GM18498 (cell line): ENCODE data around the gene ITIH6.

Source experiments
- ATAC-seq: cut with Tn5 transposase; IDR thresholded peaks from one replicate; pipeline ENCODE4 v1.9.1; 2021; ENCODE audit warnings: mild to moderate bottlenecking, moderate library complexity; ENCODE audit not compliant: unreplicated experiment

Gene ITIH6

DNA sequence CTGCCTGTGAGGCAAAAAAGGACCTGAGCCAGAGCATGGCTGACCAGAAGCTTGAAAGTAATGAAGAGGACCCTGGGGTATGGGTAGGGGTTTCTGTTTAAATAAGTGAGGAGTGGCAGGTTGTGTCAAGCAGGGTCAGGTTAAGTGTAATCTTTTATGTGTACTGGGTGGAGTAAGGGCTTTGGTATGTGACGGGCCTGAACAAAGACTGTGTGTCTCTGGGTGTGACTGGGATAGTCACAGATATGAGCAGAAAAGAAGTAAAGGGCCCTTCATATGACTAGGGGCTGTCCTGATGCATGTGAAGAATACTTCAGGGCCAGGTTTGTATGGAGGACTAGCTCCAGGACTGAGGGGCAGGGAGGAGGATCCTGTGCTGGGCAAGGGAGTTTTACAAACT, 82.4 kb downstream of the ITIH6 start:
- no peak for ATAC-seq

DNA sequence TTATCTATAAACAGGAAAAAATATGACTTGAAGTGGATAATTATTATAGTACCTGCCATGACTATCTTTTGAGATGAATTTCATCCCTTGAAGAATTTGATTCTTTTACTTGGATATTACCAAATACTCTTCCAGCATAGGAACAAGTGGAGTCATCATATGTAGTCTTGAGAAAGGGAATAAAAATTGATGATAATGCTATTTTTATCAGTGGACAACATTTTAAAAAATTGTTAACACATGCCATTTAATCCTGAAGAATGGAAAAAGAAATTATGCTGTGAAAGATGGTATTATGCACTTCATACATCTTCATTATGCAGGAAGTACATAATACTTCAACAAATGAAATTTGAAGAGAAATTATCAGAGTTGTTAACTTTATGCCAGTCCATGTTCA, 83.6 kb downstream of the ITIH6 start:
- no peak for ATAC-seq

DNA sequence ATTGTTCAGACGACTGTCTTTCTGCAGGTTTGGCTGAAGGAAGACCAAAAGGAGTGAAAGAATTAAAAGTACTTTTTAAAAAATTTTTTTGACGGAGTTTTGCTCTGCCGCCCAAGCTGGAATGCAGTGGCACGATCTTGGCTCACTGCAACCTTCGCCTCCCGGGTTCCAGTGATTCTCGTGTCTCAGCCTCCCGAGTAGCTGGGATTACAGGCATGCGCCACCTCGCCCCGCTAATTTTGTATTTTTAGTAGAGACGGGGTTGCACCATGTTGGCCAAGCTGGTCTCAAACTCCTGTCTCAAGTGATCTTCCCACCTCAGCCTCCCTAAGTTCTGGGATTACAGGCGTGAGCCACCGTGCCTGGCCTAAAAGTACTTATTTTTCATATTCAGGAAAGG, 86.3 kb downstream of the ITIH6 start:
- ATAC-seq: no peak

DNA sequence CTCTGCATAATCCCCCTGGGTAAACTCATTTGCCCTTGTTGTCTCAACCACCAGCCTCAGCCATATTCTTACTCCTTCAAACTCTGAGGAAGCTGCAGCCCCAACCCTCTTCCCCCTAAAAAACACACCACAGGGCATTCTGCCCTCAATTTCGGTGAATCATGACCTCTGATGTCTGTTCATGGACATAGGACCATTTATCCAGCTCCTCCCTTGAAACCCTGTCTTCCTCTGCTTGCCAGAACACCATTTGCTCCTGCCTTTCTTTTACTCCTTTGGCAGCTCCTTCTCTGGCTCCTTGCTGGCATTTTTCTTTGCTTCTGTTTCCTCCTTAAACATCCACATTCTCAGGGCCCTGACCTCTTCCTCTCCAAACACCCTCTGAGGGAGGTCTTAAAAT, 87.1 kb downstream of the ITIH6 start:
- no peak for ATAC-seq

DNA sequence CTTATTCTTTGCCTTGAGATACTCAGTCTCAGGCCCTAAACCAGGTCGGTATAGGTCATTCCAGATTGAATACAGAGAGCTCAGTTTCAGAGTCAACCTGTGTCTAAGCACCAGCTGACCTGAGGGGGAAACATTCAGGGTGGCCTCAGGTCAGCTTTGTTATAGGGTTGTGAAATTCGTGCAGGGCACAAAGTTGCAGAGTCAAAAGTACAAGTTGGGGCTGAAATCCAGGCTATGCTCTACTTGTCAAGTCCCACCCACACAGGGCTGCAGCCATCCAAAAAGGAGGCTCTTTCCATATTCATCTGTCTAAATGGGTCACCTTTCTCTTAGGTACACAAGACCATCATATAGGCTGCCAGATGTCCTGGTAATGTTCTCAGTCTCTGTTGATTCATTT, 89.7 kb downstream of the ITIH6 start:
- ATAC-seq: no peak
